TTC549 (cell line): ENCODE results near the gene UPP1.
"Not testable (repeated sequence)": the region's sequence is repeated elsewhere in the genome, so short reads cannot be mapped to it uniquely, and the experiment has no call there.

Experiments
- FAIRE-seq: peaks from 2 replicates; lab custom pipeline; 2012; peaks lifted over from hg19 to GRCh38; lab: Jason Lieb, UNC

UPP1 gene

DNA sequence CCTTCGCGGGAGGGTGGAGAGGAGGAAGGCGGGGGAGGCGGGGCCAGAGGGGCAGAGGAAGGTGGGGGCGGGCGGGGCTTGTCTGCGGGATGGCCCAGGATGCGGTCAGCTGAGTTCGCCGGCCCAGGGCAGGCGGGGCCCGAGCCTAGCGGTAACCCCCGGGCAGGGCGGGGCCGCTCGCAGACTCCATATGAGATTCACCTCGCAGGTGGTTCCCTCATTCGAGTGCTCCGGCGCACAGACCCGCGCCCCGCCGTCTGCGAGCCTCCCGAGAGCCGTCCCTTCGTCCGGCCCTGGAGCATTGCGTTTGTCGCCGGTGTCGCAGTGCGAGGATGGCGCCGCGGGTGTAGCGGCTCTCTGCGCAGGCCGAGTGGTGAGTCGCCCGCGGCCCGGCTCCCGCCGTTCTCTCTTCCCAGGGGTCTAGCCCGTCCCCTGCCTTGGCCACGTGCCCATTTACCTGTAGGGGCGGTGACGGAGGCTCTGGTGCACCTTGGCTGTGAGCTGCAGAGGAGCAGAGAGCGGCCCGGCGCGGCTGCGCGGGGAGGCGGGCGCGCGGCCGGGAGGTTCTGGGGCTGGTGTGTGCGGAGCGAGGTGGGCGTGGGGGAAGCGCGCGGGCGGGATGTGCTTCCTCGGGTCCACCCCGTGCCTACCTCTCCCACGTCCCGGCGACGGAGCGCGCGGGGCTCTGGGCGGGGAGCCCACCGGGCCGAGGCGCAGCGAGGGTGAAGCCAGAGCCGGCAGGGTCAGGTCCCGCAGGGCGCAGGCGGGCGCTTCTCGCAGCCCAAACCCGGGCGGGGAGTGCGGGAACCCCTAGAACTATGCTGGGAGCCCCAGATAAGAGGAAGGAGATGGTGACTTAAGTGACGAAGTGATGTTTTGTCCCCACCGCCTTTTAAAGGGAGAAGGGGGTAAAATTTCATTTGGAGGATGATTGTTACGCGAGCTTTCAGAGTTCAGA lies at the start of gene UPP1:
UPP1 (plus strand) TSS at position 220 of the 958 bp plus-strand sequence. CDS start 5,519 bp downstream, outside the sequence.
- FAIRE-seq: no peak

DNA sequence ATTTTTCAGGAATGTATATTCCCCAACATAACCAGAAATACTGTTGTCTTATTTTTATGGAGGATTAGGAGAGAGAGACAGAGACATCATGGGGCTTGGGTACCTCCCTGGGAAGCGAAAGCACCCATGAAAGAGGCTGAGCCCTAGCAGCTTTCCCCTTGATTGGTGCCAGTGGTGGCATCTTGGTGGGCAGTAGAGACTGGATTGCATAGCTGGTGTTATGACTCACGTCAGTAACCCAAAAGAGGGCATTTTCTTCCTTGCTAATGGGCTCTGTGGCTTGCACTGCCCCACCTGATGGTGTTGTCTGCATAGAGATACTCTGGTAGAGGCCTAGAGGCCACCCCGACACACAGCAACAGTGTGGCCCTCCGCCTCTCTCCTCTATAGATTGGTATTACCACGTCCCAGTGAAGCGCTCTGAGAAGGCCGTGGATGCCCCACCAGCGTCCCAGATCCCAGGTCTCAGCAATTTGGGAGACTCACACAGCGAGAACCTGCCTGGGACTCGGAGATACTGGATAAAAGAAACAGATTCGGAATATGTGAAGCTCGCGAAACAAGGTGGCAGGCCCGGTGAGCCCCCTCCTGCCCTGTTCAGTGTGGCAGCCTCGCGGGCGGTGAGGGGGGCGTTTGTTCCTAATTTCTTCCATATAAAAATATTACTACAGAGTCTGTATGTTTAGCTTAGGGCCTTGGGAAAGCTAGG lies 48.0 kb upstream of the UPP1 start:
- no peak for FAIRE-seq

GRCh38 chr7:48041653-48041970 lies 47.5 kb upstream of the UPP1 start:
- no peak for FAIRE-seq

- no peak for FAIRE-seq
These were observed 46.8 kb upstream of the UPP1 start for GRCh38 chr7:48042216-48042615.

DNA sequence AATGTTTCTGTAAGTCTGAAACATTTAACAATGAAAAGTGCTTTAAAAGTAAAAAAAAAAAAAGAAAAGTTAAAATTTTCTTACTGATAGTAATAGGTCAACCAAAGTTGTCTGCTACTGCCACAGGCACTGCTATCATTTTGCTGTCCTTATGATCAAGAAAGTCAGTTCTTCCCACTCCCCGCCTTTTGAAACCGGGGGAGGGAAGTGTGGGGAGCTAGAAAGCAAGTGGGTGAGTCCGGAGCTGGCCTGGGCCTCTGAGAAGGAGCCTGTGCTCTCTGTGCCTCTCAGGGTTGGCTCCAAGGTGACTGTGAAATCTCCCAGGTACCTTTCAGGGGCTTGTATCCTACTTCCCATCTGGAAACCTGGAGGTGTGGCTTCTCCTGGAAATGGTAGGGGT lies 46.4 kb upstream of the UPP1 start:
- FAIRE-seq: no peak

DNA sequence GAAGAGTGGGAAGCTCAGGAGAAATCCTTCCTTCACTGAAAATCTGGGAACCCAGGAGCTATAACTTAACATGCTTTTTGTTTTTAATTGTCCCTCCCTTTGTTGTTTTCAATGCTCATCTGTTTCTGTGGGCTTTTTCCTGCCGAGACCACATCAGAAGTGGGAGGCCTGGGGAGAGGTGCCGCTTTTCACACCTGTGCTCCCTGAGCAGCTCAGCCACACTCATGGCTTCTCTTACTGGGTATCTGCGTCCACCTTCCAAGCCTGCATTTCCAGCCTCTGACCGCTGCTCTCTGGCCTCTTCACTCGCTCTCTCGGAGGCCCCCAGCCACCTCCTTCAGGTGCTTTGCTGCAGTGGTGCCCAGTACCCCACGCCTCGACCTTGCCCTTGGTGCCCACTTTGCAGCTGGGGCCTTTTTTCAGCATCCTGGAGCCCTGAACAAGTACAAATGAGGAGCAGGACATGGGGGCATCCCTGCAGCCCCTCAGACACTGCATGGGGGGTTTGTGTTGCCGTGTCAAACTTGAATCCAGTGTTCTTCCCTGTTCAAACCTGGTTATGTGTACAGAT lies 43.8 kb upstream of the UPP1 start:
- no peak for FAIRE-seq

DNA sequence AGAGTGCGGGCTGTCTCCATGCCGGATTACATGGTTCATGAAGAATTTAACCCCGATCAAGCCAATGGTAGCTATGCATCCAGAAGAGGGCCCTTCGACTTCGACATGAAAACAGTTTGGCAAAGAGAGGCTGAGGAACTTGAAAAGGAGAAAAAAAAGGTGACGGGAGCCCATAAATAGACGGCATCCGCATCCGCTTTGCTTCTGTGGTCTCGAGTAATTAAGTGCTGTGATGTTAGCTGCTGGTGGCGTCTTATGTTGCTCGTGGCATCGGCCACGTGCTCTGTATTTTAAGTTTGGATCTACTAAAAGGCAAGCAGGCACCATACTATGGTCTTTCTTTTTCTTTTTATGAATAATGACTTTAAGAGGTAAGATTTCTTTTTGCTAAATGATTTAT lies 42.6 kb upstream of the UPP1 start:
- FAIRE-seq: no peak

- FAIRE-seq: no peak
These were observed 41.0 kb upstream of the UPP1 start for GRCh38 chr7:48048113-48048512.

DNA sequence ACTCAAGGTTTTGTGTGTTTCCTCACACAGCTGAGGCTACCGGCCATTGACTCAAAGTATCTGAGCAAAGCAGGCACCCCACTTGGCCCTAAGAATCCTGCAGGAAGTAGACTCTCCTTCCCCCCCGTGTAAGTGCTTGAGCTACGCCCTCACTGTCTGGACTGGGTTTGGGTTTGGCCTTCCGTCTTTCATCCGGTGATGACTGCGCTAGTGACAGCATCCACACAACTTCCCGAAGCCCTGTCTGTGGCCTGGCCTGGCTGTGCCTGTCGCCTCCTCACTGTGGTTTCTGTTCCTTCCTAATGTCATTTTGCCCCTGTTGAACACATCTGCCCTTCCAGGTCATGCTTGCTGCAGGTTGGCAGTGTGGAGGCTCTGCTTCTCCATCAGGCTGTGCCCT lies 39.2 kb upstream of the UPP1 start:
- no peak for FAIRE-seq

DNA sequence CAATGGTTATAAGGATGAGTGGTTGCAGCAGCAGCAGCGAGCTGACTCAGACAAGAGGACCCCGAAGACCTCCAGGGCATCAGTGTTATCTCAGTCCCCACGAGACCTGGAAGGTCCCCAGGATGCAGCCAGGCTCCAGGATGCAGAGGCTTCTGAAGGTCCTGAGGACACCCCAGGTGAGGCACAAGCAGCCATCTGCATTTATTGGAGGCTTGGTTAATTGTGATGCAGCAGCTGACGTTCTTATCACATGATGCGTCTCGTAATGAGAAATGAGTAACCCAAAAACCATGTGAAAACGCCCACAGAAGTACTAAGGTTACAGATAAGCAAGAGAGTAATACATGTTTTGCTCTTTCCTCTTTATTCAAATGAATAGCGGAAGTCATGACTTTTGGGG lies 36.3 kb upstream of the UPP1 start:
- FAIRE-seq: no peak

DNA sequence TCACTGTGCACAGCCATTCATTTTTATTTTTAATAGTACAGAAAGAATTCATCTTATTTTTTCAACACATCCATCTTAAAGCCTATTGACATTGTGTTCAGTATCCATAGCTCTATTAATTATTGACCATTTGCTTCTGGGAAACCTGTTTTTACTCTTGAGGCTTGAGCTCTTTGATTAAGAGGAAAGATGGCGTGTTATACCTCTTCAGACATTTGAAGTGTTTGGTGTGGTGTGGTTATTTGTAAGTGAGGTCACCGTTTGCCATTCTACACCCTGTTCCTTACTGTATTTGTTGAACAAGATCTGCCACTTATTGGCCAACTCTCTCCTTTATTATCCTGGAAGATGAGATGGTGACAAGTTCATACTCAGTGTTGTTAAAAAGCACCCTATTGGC lies 35.3 kb upstream of the UPP1 start:
- FAIRE-seq: no peak

DNA sequence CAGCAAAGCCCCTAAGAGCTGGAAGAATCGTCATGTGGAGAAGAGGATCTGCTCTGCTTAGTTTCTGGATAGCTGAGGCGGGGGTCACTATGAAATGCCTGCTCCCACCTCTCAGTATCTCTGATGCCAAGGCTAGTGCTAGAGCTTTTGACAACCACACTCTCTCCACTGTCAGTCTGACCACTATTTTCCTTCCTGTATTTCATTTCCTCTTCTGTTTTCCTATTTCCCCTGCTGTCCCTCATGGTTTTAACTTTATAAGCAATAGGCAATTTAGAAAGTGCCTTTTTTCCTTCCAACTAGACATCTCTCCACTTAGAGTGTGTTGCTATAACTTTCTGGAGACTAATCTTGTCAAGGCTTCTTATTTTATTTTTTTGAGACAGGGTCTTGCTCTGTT lies 30.1 kb upstream of the UPP1 start:
- FAIRE-seq: no peak

GRCh38 chr7:48059706-48060105 lies 29.4 kb upstream of the UPP1 start:
- FAIRE-seq: no peak

GRCh38 chr7:48063985-48064384 lies 25.1 kb upstream of the UPP1 start:
- no peak for FAIRE-seq

DNA sequence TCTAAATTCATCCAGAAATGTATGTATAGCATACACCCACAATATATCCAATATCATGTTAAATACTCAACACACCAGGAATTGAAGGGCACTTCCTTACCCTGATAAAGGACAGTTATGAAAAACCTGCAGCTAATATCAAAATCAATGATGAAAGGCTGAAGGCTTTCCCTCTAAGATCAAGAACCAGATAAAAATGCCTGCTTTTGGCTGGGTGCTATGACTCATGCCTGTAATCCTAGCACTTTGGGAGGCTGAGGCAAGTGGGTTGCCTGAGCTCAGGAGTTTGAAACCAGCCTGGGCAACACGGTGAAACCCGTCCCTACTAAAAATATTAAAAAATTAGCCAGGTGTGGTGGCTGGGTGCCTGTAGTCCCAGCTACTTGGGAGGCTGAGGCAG lies 21.6 kb upstream of the UPP1 start:
- FAIRE-seq: no peak

- no peak for FAIRE-seq
These were observed 14.8 kb upstream of the UPP1 start for GRCh38 chr7:48074204-48074654.

DNA sequence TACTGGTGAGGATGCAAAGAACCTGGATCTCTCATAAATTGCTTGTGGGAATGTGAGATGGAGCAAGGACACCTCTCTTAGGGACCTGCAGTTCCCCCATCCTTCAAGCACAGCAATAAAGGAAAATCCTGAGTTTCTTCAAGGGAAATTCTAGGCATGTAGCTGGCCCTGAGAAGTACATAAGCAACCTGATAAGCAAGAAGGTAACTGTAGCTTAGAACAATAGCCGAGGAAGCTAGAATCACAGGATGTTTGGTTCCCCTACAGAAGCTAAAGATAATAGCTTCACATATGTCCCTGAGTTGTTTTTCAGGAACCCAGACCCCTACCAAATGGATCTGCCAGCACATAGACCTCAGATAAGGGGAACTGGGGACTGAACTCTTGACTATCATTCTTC lies 11.6 kb upstream of the UPP1 start:
- FAIRE-seq: no peak

GRCh38 chr7:48078470-48078869 lies 10.6 kb upstream of the UPP1 start:
- FAIRE-seq: no peak

DNA sequence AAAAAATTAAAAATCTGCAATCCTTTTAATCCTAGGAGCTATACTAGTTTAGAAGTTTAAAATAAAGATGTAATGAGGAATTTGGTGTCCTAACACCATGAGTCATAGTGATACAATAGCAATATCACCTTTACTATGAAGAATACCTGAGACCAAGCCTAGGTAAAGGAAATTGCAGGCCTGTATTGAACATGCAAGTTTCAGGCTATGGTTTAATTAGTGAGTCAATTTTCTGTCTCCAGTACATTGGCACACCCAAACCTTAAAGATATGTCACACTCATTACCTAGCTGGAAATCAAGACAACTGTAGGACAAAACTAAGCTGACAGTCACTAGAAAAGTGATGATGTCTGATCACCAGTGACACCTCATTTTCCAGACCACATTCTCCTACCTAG lies 6.7 kb upstream of the UPP1 start:
- FAIRE-seq: not testable (repeated sequence)

GRCh38 chr7:48083114-48083830 lies 5.8 kb upstream of the UPP1 start:
- FAIRE-seq: no peak

DNA sequence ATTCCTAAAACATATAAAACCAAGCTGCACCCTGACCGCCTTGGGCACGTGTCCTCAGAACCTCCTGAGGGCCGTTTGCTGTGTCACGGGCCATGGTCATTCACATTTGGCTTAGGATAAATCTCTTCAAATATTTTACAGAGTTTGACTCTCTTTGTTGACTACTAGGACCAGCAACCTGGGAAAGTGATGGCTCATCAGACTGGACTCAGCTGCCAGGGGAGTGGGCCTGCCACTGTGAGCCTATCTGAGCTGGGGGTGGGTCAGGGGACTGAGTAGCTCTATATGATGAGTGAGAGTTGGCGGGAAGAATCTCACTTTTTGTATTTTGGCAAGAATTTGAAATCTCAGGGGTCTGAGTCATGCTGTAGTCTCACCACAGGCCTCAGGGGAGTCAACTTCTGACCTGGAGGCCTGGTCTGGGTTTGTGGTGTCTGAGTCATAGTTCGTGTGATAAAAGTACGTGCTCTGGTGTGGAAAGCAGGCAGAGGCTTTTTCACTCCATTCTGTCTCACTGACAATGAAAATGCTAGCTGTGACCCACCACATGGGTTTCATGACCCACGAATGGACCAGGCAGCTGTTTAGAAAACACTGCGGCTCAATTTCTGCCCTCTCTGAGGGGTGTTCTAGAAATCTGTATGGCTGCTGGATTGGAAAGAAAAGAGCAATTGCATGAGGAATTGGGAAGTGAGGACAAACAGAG lies 4.2 kb upstream of the UPP1 start:
- FAIRE-seq: no peak

DNA sequence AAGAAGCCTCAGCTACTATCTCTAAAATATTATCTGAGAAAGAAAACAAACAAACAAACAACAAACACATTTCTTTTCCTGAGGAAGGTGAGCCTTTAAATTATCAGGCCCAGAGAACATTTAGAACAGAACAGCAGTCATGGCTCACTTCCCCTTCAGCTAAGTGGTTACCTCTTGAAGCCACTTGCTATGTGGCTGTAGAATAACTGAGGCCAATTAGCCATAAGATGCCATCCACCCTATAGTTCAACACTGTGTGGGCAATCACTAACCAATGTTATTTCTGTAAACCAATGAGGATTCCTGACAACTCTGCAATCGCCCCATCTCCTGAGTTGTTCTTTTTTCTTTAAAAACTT lies 3.7 kb upstream of the UPP1 start:
- FAIRE-seq: no peak
